ENCODE measurements around the gene RFNG.

Gene RFNG

GRCh38 chr17:82013772-82014321, 37.8 kb downstream of the RFNG start:
- DNase-seq (ENCODE audit: low read depth in 2 of 2) = no peak

GRCh38 chr17:82013341-82013740, 38.3 kb downstream of the RFNG start:
- DNase-seq (ENCODE audit: low read depth in 2 of 2) = no peak

DNA sequence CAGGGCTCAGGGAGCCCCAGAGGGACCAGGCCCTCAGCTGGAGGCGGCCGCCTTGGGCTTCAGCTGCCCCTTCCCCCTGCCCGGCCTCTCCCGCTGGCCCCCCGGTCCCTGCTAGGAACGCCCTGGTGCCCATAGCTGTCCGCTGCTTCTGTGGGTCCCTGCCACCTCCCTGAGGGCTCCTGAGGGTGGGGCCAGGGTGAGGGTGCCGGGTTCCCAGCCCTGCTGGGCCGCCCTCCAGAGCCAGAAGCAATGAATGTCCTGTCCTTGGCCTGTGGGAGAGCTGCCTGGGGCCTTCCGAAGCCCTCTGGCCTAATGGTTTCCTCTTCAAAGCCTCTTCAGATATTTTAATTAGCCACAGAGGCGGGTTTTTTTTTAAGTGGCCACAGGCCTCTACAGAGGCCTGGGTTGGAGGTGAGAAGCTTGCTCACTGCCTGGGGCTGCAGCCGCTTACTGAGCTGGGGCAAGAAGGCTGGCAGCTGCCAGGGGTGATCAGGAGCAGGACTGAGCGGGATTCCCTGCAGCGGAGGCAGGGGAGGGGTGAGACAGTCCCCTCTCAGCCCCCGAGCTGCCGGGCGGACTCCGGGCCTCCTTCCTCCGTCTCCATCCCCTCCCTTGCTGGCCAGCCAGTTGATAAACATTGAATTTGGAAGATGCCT, 38.8 kb downstream of the RFNG start:
- no peak for DNase-seq (ENCODE audit: low read depth in 2 of 2)

DNA sequence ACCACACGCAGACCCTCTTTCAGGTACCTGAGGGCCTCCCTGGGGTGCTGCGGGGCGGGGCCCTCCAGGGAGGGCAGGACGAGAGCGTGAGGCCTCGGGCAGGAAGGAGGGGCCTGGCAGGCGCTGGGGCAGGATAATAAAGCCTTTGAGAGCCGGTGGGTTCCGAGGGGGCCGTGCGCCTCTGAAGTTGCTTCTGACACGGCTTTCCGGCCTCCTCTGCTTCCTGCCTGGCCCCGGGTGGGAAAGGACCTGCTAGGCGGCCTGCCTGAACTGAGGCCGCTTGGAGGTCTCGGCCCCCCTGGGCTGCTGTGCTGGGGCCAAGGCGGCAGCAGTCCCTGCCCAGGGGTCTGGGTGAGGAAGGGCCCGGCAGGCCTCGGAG, 39.4 kb downstream of the RFNG start:
- no peak for DNase-seq (ENCODE audit: low read depth in 2 of 2)

GRCh38 chr17:82011617-82012187, 39.9 kb downstream of the RFNG start:
- no peak for DNase-seq (ENCODE audit: low read depth in 2 of 2)

- DNase-seq (ENCODE audit: low read depth in 2 of 2) = no peak
These were observed 40.8 kb downstream of the RFNG start for GRCh38 chr17:82010575-82011525.

DNA sequence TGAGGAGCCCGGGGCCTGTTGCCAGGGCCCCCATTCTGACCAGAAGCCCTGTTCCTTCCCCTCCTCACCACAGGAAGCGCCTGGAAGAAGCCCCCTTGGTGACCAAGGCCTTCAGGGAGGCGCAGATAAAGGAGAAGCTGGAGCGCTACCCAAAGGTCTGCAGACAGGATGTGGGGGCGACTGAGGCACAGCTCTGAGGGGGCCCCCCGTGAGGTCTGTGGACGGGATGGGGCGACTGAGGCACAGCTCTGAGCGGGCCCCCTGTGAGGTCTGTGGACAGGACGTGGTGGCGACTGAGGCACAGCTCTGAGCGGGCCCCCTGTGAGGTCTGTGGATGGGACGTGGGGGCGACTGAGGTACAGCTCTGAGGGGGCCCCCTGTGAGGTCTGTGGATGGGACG, 42.2 kb downstream of the RFNG start:
- no peak for DNase-seq (ENCODE audit: low read depth in 2 of 2)

DNA sequence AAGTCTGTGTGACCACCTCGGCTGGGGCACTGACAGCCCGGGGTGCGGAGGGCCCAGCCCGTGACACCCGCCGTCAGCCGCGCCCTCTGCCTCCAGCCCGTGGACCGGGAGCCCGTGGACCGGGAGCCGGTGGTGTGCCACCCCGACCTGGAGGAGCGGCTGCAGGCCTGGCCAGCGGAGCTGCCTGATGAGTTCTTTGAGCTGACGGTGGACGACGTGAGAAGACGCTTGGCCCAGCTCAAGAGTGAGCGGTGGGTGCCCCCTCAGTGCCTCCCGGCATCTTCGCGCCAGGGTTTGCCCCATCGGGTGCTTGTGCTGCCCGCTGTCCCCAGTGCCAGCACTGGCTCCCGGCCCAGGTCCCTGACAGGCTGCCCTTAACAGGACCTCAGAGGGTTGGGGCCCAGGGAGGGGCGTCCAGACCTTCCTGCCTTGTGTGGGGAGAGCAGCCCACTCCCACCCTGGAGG, 42.6 kb downstream of the RFNG start:
- no peak for DNase-seq (ENCODE audit: low read depth in 2 of 2)

DNA sequence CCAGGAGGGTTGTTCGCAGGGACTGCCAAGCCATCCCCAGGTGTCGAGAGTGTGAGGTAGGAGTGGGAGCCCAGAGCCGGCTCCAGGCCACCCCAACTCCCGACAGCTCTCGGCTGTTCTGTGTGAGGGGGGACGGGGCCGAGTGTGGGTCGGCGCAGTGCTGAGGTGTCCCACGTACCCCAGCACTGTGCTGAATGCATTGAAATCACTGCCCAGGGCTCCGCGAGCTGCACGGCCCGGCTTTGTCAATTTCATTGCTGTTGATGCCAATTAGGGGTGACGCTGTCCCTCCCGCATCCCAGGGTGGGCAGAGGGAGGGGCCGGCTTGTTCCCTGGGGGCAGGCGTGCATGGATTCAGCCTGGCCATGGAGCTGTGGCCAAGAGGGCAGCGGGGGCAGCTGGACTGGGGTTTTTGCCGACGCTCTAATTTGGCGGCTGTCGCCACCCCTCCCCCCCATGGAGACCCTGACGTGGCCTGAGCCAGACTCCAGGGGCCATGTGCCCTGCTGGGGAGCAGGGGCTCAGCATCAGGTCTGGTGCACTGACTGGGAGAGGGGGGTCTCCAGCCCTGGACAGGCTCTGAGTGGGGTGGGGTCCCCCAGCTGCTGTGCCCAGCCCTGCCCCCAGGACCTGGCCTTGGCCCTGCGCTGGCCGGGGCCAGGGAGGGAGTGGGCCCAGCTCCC, 43.2 kb downstream of the RFNG start:
- no peak for DNase-seq (ENCODE audit: low read depth in 2 of 2)

DNA sequence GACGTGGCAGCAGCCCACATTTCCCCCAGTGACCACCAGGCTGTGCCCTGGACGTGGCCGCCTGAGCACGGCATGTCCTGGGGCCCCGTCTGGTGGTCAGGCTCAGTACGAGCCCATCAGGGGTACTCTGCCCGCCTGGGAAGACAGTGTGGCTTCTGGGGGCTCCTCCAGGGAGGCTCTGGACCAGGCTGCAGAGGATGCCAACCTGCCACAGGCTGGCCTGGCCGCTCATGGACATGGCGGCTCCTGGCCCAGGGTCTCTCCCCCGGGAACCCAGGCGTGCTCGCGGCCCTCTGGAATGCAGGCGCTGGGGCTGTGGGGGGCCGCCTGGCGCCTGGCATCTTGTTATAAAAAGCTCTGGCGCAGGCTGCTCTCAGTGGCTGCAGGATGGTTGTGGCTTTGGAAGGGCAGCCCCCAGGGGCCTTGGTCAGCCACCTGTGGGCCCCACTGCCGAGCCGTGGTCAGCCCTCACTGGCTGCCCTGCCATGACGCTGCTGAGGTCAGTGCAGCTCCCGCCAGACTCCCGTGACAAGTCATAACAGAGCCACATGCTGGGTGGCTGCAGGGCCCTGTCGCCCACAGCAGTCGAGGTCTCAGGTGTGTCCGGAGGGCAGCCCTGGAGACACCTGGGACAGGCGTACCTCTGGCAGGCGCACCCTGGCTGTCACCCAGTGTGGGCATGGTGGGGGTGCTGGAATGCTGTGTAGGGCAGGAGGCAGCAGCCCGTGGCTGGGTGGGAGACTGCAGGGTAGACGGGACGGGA, 43.9 kb downstream of the RFNG start:
- no peak for DNase-seq (ENCODE audit: low read depth in 2 of 2)

GRCh38 chr17:82007228-82007494, 44.5 kb downstream of the RFNG start:
- no peak for DNase-seq (ENCODE audit: low read depth in 2 of 2)

DNA sequence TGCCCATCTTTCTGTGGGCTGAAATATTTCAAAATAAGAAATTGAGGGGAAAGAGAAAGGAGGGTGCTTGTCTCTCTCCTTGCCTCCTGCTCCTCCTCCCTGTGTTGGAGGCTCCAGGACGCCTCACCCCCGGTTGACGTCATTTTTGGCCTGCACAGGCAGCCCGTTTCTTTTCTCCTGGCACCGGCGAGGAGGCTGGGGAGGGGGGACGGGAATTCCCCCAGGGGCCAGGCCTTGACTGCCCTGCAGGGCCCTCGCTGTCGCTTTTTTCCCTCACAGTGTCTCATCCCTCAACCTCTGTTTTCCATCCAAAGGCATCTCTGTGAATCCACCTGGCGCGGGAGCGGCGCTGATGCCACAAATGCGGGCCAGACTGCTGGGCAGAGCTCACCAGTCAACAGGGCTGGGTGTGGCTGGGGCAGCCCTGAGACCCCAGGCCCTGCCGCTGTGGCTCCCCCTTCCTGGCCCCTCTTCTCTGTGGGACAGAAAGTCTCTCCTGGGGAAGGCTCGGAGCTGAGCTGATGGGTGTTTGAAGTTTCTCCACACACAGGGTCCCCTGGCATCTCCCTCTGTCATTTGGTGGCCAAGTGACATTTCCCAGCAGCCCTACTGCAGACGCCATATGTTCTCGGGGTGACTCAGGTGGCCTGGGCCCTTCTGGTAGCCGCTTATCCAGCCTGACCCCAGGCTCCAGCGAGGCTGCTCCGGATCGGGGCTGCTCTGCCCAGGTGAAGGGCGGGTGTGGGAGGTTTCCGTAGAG, 45.0 kb downstream of the RFNG start:
- no peak for DNase-seq (ENCODE audit: low read depth in 2 of 2)

- no peak for DNase-seq (ENCODE audit: low read depth in 2 of 2)
These were observed 45.8 kb downstream of the RFNG start for GRCh38 chr17:82005701-82006348.

DNA sequence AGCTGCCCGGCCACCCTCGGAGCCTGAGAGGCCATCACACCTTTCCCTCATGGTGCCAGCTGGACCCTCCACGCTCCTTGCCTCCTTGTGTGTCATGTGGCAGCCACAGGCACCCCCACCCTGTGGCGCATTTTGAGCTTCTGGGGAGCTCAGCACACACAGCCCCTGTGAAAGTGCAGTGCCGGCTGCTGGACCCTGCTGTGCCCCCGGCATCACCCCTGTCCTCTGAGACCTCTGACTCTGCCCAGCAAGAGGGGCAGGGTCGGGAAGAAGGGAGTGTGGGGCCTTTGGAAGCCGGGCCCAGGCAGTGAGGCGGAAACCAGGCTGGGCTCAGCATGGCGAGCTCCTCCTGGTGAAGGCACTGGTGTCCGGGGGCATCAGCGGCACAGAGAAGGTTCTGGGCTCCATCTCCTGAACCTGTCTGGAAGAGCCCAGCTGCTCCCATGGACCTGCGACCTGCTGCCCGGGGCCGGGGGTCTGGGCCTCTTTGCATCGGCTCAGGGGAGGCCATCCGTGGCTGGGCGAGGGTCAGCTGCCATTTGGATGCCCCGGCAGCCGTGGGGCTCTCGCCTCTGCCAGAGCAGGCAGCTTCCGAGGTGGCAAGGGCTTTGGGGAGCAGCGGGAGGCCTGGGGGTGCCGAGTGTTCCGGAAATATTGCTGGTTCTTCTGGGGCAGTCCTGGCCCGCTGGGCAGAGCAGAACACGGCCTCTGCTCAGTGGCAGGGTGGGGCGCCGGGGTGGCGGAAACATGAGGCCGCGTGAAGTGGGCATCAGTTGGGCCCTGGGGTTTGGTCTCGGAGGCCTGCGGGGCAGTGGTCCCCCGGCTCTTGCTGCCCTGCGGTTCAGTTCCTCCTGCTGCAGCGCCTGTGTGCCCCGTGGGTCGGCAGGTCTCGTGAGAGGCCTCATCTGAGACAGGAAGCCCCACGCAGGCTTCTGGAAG, 46.8 kb downstream of the RFNG start:
- no peak for DNase-seq (ENCODE audit: low read depth in 2 of 2)

DNA sequence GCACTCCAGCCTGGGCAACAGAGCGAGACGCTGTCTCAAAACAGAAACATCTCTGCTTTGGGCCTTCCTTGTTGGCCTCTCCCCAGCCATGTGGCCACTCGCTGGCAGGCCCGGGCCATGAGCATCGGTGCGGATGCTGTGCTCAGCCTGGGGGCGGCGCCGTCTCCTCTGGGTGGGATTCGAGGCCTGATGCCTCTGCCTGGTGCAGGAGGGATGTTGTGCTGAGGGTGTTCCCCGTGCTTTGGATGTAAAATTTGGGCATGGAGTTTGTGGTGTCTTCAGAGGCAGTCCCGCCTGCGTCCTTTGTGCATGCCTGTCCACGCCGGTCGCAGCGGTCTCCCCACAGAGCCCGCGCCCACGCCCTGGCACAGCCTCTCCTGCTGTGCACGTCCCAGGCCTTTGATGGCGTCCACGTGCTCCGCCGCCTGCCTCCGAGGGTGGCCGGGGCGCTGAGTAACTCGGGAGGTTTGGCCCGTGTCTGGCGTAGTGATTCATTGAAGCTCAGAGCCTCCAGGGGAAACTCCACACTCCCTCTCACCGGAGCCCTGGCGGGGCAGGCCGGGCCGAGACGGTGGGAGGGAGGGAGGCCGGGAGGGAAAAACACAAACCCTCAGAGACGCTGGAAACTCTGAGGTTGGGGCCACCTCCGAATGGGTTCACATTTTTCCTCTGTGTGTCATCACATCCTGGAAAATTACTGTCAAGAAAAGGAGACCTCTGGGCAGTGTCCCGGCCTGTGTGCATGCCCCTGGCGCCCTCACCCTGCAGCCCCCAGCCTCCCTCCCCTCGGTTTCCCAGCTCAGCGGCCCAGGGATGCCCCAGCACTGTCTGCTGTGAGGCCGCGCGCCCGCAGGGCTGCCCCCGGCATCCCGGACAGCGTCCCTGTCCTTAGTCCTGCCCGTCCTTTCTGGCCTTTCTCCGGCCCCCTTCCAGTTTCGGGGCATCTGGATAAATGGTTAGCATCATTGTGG, 47.9 kb downstream of the RFNG start:
- DNase-seq (ENCODE audit: low read depth in 2 of 2) = no peak

- DNase-seq (ENCODE audit: low read depth in 2 of 2) = no peak
These were observed 50.0 kb downstream of the RFNG start for GRCh38 chr17:82001571-82002056.

DNA sequence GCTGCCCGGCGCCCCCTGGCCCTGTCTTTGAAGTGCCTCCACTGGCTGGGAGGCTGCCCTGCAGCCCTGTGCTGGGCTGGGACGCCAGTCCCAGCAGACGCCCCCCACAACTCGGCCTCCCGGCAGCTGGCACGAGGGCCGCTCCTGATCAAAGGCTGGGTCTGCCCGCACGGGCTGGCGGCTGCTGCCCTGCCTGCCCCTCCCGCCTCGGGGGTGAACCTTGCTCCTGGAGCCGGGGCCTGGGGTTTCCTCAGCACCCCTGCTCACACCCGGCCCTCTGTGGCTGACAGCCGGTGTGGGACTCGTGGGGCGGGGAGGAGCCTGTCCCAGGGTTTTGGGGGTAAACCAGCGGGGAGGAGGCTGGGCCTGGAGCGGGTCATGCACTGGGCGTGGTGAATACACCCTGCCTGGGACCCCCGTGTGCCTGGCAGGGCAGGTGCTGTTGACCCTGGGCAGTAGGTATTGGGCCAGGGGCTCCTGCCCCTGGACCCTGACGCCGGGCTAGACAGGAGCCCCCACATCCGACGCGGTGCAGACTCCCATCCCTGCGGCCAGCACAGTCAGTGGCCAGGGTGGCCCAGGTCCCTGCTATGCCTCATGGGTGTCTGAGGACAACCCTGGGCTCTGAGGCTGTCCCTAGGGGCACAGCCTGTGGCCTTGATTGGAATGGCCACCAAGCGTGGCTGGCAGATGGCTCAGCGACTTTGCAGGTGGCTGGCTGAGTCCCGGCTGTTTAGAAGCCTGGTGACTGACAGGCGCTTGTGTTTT, 50.6 kb downstream of the RFNG start:
- no peak for DNase-seq (ENCODE audit: low read depth in 2 of 2)

All from stimulated activated CD8-positive, alpha-beta memory T cell treated with anti-CD3 and anti-CD28 coated beads, Interleukin-7, amount 100 ng/mL, for 1 hour (primary cell).